HG02852 (cell line): ENCODE data around the gene FASN.
A peak's percentile ranks its signal among the peaks of the same experiment; 100 is the strongest.

Experiments
- ATAC-seq: cut with Tn5 transposase; IDR thresholded peaks from one replicate; pipeline ENCODE4 v1.9.1; 2021; ENCODE audit warnings: mild to moderate bottlenecking, moderate library complexity; ENCODE audit not compliant: unreplicated experiment

Gene FASN

GRCh38 chr17:82118168-82118814 is 20.3 kb upstream of the FASN start:
- ATAC-seq: no peak

DNA sequence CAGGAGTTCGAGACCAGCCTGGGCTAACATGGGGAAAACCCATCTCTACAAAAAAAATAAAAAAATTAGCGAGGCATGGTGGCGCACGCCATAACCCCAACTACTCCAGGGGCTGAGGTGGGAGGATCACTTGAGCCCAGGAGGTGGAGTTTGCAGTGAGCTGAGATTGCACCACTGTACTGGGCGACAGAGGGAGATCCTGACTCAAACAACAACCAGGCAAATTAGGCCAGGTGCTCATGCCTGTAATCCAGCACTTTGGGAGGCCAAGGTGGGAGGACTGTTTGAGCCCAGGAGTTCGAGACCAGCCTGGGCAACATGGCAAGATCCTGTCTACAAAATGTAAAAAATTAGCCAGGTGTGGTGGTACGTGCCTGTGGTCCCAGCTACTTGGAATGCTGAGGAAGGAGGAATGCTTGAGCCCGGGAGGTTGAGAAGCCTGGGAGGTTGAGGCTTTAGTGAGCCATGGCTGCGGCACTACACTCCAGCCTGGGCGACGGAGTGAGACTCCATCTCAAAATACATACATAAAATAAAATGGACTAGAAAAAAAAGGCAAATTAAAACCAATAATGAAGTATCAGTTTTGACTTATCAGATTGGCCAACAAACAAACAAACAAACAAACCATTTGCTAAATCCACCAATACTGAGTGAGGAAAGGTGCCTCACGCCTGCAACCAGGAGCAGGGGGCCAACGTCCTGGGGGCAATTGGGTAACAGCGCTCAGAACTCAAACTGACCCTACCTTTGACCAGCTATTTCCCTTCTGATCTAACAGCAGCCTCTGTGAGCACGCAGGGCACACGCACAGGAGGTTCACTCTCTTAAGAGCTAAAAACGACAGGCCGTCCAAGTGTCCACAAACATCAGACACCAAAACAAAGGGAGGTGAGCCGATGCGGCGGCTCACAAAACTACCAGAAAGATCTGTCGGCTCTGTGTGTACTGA is 19.4 kb upstream of the FASN start:
- ATAC-seq: no peak

- no peak for ATAC-seq
Observed at GRCh38 chr17:82116246-82116645, 18.2 kb upstream of the FASN start.

DNA sequence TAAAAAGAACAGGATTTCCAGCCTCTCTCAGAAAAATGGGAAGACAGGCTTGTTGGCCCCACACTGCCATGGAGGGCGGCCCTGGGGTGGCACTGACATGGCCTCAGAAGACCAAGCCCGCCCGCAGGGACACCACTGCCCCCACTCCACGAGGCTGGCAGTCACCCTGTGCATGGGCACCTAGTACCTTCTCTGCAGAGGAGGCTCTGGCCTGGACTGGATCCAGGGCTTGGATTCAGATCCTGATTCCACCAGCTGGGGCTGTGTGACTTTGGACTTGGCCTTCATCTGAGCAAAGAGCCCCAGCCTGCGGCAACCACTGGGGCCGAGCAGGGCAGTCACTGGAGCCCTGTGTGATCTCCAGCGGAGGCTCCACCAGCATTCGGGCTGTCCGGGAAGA is 16.8 kb upstream of the FASN start:
- no peak for ATAC-seq

- no peak for ATAC-seq
Observed at GRCh38 chr17:82114447-82114846, 16.4 kb upstream of the FASN start.

- no peak for ATAC-seq
Observed at GRCh38 chr17:82113941-82114340, 15.9 kb upstream of the FASN start.

- ATAC-seq: no peak
Observed at GRCh38 chr17:82113422-82113821, 15.4 kb upstream of the FASN start.

DNA sequence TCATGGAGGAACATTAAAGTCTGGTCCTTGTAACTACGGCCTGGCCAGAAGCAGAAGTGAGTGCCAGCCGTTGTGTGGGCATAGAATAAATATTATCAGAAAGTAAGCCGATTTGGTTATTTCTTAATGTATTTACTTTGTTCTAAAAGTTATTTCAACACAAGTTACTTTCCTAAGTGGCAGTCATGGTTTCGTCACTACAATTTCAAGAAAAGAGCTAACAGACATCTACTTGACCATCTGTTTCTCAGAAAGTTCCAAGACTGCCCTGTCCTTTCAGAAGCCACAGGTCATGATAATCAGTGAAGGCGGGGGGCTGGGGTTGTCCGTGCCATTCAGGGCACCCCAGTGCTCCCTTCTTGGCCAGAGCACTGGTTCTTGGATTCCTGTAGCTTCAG is 14.9 kb upstream of the FASN start:
- no peak for ATAC-seq

GRCh38 chr17:82112181-82112913 is 14.3 kb upstream of the FASN start:
- ATAC-seq: no peak

- ATAC-seq: no peak
Observed at GRCh38 chr17:82110298-82110697, 12.3 kb upstream of the FASN start.

GRCh38 chr17:82108961-82109475 is 11.0 kb upstream of the FASN start:
- ATAC-seq: no peak

DNA sequence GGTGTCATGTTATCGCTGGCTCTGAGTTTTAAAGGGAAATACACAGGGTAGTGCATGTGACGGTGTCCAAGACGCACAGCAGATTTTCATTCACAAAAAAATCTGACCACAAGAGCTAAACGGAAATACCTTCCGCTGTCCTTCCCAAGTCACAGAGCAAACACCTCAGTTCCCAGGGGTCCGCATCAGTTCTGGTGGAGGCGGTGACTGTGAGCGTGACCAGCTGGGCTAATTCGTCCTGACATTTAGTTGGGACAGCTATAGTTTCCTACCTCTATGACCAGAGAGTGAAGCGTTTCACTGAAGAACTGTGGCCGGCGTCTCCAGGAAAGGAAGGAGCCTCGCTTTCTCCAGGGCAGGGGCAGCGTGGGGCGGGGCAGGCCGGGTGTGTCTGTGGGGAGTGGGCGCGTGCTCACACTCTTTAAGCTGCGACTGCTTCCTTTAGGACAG is 10.5 kb upstream of the FASN start:
- no peak for ATAC-seq

DNA sequence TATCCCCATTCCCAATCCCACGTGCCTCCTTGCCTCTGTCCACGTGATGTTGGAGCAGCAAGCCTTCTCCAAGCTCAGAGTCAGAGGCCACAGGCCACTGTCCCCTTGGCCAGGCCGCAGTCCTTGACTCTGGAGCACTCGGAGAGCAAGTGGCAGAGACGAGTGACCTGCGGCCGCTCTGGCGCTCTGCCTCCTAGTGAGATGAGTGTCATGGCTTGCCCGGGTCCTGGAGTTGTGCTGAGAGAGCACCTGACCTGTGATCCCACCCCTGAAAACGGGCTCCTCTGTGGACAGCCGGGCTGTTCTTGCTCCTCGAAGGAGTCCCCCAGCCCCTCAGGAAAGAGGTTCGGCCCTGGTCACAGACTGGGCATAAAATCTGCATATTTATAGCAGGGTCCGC is 10.0 kb upstream of the FASN start:
- ATAC-seq: no peak

GRCh38 chr17:82107341-82107860 is 9.4 kb upstream of the FASN start:
- no peak for ATAC-seq

DNA sequence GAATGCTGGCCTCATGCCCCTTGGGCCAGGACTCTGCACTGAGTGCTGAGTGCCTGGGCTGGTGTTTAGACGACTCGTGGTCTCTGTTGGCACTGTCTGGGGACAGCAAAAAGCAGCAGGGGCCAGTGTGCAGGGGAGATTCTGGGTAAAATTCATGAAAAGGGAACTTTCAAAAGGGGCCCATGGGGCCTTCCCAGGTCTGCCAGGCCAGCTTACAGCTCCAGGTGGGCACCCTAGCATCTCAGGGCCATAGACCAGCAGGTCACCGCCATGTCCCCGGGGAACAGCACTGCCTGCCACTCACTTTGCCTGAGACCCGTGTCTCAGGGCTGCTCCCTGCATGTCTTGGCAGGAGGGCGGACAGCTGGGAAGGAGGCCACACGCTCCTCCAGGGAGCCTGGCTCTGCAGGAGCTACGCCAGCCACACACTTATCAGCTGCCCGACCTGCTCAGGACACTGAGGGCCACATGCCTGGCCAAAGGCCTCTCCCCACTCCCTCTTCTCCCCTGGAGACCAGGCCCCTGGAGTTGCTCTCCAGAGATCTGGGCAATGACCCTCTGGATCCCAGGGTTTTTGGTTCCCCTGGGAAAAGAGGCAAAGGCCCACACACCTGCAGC is 8.8 kb upstream of the FASN start:
- peak; percentile 17 for ATAC-seq

- peak; percentile 79 for ATAC-seq
Observed at GRCh38 chr17:82105882-82106687, 8.0 kb upstream of the FASN start.

DNA sequence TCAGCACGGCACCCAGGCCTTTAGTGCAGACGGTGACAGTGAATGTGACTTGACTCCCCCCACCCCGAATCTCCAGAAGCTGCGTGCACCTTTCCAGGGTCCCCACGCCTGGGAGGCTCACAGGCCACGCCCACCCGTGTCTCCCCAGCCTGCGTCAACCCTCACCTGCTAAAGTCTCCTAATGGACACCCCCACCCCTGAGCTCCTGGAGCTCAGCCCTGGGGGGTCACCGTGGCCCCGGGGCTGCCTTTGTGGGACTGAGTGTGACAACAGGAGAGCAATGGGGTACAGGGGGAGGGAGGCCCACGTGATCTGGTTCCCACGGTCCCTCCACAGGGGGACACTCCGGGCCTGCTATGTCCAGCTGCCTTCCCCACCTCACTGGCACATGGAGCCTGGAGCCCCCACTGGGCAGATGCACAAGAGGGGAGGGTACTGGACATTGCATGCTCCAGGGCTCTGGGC is 7.4 kb upstream of the FASN start:
- ATAC-seq: no peak

DNA sequence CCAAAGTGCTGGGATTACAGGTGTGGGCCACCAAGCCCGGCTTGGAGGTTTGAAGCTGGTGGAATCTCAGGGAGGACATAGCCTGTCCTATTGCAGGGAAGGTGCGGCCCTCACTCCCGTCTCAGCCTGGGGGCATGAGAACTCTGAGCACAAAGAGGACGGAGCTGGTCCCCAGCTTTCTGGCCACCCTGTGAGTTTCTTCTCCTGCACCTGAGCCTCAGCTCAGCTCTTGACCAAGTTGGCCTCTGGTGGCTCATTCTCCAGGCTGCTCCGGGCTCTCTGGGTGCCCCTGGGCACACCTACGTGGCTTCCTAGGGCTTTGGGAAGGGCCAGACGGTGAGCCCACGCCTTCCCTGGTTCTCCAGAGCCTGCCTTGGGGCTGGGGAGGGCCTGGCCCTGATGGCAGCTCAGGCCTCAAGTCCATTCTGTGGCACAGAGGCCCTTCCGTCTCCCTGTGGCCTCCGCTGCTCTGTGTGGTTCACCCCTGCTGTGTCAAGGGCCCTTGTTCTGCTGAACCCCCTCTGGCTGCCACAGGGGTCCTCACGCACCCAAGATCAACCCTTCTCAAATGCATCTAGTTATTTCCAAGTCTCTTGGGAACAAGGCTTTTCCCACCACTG is 6.9 kb upstream of the FASN start:
- ATAC-seq: no peak
